Uterine smooth muscle cell (primary cell): Measurements from ENCODE around the gene SEC14L2. TPM values are rescaled to one million over a fixed set of nuclear protein-coding genes. Genes with fewer than 3 reads are reported as not detected.

Experiments
- total RNA-seq: library from RNA; depleted of rRNA; stranded (reverse); fragments of >200 nt; gene quantifications from 2 replicates; pipeline ENCODE4 v1.2.3, GENCODE V29; 2014

The SEC14L2 gene
- 20.2 and 33.5 TPM in 2 replicates for total RNA-seq

GRCh38 chr22:30396871-30397655 is at the start of gene SEC14L2:
TSS of gene SEC14L2 (plus strand) at chr22:30397018. CDS start at chr22:30397117, 99 bp downstream.

GRCh38 chr22:30356449-30357235 is 40.2 kb upstream of the SEC14L2 start, which contains the start of the genes CCDC157 and SF3A1:
TSS of gene CCDC157 (plus strand) at chr22:30357007. CDS start at chr22:30366001, 8,994 bp downstream.
TSS of gene SF3A1 (minus strand) at chr22:30356894. CDS start at chr22:30356792, 102 bp downstream.

GRCh38 chr22:30386960-30387827 is 9.6 kb upstream of the SEC14L2 start, which contains the start of gene RNF215:
TSS of gene RNF215 (minus strand) at chr22:30387411. CDS start at chr22:30387313, 98 bp downstream.

GRCh38 chr22:30425616-30426387 is 29.0 kb downstream of the SEC14L2 start, which contains the start of gene MTFP1:
TSS of gene MTFP1 (plus strand) at chr22:30425768. CDS start at chr22:30425880, 112 bp downstream.

GRCh38 chr22:30471616-30472318 is 74.9 kb downstream of the SEC14L2 start, which contains the start of gene SEC14L3:
TSS of gene SEC14L3 (minus strand) at chr22:30472017. CDS start at chr22:30471958, 59 bp downstream.

Other genes starting within 250 kb of the SEC14L2 start
- gene LIF, start 150.3 kb upstream of the SEC14L2 start, total RNA-seq = 16.5 and 23.8 TPM in 2 replicates
- not detected in 2 replicates for gene OSM, start 130.2 kb upstream of the SEC14L2 start, total RNA-seq
- gene CASTOR1, start 107.5 kb upstream of the SEC14L2 start, total RNA-seq = 3.0 and 7.7 TPM in 2 replicates
- gene TBC1D10A, start 70.1 kb upstream of the SEC14L2 start, total RNA-seq = 15.5 and 16.0 TPM in 2 replicates
- 18.7 and 21.4 TPM in 2 replicates for gene SF3A1, start 40.1 kb upstream of the SEC14L2 start, total RNA-seq
- gene CCDC157, start 40.0 kb upstream of the SEC14L2 start, total RNA-seq = 1.6 and 2.5 TPM in 2 replicates
- 24.1 and 36.1 TPM in 2 replicates for gene RNF215, start 9.6 kb upstream of the SEC14L2 start, total RNA-seq
- 7.9 and 15.1 TPM in 2 replicates for gene MTFP1, start 28.8 kb downstream of the SEC14L2 start, total RNA-seq
- gene SEC14L3, start 75.0 kb downstream of the SEC14L2 start, total RNA-seq = not detected in 2 replicates
- gene SEC14L4, start 108.7 kb downstream of the SEC14L2 start, total RNA-seq = 0.12 TPM in 1 of 2 replicates, not detected in the other
- gene SEC14L6, start 149.7 kb downstream of the SEC14L2 start, total RNA-seq = 1.4 and 1.7 TPM in 2 replicates
- gene GAL3ST1, start 177.6 kb downstream of the SEC14L2 start, total RNA-seq = 0.11 TPM in 1 of 2 replicates, not detected in the other
- 92.1 and 104 TPM in 2 replicates for gene PES1, start 194.9 kb downstream of the SEC14L2 start, total RNA-seq
- 2.3 and 3.4 TPM in 2 replicates for gene TCN2, start 210.2 kb downstream of the SEC14L2 start, total RNA-seq
- 15.5 and 27.8 TPM in 2 replicates for gene SLC35E4, start 238.8 kb downstream of the SEC14L2 start, total RNA-seq